HG03060 (cell line): ENCODE measurements around the gene PPP3CA.
"Not testable (repeated sequence)": the region's sequence is repeated elsewhere in the genome, so short reads cannot be mapped to it uniquely, and the experiment has no call there.

Experiments
- ATAC-seq: cut with Tn5 transposase; IDR thresholded peaks from one replicate; pipeline ENCODE4 v1.9.1; 2021; ENCODE audit warnings: low read depth, moderate number of reproducible peaks; ENCODE audit not compliant: unreplicated experiment

PPP3CA gene

GRCh38 chr4:101183221-101183620 lies 164.1 kb downstream of the PPP3CA start:
- no peak for ATAC-seq

GRCh38 chr4:101182688-101183087 lies 164.6 kb downstream of the PPP3CA start:
- ATAC-seq = not testable (repeated sequence)

- no peak for ATAC-seq
Observed at GRCh38 chr4:101178731-101179130, 168.6 kb downstream of the PPP3CA start.

GRCh38 chr4:101177154-101177553 lies 170.2 kb downstream of the PPP3CA start:
- no peak for ATAC-seq

GRCh38 chr4:101175896-101176676 lies 171.2 kb downstream of the PPP3CA start:
- ATAC-seq = no peak

- no peak for ATAC-seq
Observed at GRCh38 chr4:101174679-101175345, 172.5 kb downstream of the PPP3CA start.

GRCh38 chr4:101172369-101172768 lies 175.0 kb downstream of the PPP3CA start:
- ATAC-seq = no peak

GRCh38 chr4:101171747-101172146 lies 175.6 kb downstream of the PPP3CA start:
- no peak for ATAC-seq

GRCh38 chr4:101169044-101170014 lies 178.0 kb downstream of the PPP3CA start:
- ATAC-seq = peak; percentile 95

GRCh38 chr4:101163936-101164335 lies 183.4 kb downstream of the PPP3CA start:
- no peak for ATAC-seq

GRCh38 chr4:101162990-101163380 lies 184.3 kb downstream of the PPP3CA start:
- no peak for ATAC-seq

GRCh38 chr4:101160792-101161592 lies 186.3 kb downstream of the PPP3CA start:
- no peak for ATAC-seq

- no peak for ATAC-seq
Observed at GRCh38 chr4:101158507-101158906, 188.8 kb downstream of the PPP3CA start.

GRCh38 chr4:101158134-101158482 lies 189.2 kb downstream of the PPP3CA start:
- no peak for ATAC-seq

- no peak for ATAC-seq
Observed at GRCh38 chr4:101157415-101158133, 189.8 kb downstream of the PPP3CA start.

- no peak for ATAC-seq
Observed at GRCh38 chr4:101156619-101157310, 190.6 kb downstream of the PPP3CA start.

- ATAC-seq = no peak
Observed at GRCh38 chr4:101155945-101156344, 191.4 kb downstream of the PPP3CA start.

GRCh38 chr4:101155368-101155767 lies 192.0 kb downstream of the PPP3CA start:
- ATAC-seq = no peak

GRCh38 chr4:101153653-101154052 lies 193.7 kb downstream of the PPP3CA start:
- ATAC-seq = no peak
